ENCODE data around the gene OR4B1. TPM values are rescaled to one million over a fixed set of nuclear protein-coding genes. Genes with fewer than 3 reads are reported as not detected.
"Not testable (repeated sequence)": the region's sequence is repeated elsewhere in the genome, so short reads cannot be mapped to it uniquely, and the experiment has no call there.

OR4B1 gene, protein sequence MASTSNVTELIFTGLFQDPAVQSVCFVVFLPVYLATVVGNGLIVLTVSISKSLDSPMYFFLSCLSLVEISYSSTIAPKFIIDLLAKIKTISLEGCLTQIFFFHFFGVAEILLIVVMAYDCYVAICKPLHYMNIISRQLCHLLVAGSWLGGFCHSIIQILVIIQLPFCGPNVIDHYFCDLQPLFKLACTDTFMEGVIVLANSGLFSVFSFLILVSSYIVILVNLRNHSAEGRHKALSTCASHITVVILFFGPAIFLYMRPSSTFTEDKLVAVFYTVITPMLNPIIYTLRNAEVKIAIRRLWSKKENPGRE
- not detected for total RNA-seq
- long read RNA-seq = 0 reads

GRCh38 chr11:48216510-48216909, at the start of gene OR4B1:
Gene OR4B1 (plus strand): TSS chr11:48216810. CDS start chr11:48216810, 0 bp downstream.
- no peak for DNase-seq (ENCODE audit: low spot score)

DNA sequence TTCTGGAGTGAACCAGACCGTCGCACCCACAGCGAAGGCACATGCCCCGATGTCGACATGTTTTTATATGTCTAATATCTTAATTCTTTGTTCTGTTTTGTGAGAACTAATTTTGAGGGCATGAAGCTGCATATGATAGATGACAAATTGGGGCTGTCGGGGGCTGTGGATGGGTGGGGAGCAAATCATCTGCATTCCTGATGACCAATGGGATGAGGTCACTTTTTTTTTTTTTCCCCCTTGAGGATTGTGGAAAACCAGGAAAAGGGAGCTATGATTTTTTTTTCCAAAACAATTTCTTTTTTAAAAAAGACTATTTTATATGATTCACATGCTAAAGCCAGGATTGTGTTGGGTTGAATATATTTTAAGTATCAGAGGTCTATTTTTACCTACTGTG, 49.2 kb upstream of the OR4B1 start:
- no peak for DNase-seq (ENCODE audit: low spot score)

- no peak for DNase-seq (ENCODE audit: low spot score)
Observed at GRCh38 chr11:48168815-48169214, 47.8 kb upstream of the OR4B1 start.

GRCh38 chr11:48169259-48169658, 47.4 kb upstream of the OR4B1 start:
- DNase-seq (ENCODE audit: low spot score) = no peak

- DNase-seq (ENCODE audit: low spot score) = no peak
Observed at GRCh38 chr11:48169717-48170116, 46.9 kb upstream of the OR4B1 start.

DNA sequence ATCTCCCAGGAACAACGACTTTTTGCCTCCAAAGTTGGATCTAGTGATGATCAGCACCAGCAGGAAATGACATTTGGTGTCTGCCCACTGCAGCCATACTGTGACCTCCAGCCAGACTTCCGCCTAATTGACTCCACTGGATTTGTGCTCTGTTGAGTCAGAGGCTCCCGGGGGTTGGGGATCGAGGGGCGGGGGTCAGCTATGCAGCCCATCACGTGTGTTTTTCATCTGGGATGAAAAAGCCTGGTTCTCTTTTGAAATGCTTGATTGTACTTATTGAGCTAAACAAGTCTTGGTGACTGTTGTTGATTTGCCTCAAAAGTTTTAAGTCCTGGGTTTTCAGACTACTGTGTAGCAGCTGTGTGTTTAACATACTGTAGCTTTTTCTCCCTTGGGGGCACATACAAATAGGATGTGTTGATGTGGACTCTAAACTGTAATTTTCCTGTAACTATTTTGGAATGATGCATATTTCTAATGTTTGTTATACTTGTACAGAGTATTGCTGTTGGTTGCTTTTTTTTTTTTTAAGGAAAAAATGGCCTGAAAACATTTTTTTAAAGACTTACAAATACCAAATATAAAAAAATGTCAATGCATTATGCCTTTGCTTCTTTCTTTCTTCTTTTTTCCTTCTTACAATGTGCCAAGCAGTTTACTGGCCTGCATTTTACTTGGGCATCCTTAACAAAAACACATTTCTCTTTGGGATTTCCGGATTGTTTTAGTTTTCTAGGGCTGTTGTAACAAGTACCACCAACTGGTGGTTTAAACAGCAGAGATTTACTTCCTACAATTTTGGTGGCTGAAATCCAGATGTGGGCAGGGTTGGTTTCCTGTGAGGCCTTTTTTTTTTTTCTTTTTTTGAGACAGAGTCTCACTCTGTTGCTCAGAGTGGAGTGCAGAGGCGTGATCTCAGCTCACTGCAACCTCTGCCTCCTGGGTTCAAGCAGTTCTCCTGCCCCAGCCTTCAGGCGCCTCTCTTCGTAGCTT, 46.1 kb upstream of the OR4B1 start:
- no peak for DNase-seq (ENCODE audit: low spot score)

DNA sequence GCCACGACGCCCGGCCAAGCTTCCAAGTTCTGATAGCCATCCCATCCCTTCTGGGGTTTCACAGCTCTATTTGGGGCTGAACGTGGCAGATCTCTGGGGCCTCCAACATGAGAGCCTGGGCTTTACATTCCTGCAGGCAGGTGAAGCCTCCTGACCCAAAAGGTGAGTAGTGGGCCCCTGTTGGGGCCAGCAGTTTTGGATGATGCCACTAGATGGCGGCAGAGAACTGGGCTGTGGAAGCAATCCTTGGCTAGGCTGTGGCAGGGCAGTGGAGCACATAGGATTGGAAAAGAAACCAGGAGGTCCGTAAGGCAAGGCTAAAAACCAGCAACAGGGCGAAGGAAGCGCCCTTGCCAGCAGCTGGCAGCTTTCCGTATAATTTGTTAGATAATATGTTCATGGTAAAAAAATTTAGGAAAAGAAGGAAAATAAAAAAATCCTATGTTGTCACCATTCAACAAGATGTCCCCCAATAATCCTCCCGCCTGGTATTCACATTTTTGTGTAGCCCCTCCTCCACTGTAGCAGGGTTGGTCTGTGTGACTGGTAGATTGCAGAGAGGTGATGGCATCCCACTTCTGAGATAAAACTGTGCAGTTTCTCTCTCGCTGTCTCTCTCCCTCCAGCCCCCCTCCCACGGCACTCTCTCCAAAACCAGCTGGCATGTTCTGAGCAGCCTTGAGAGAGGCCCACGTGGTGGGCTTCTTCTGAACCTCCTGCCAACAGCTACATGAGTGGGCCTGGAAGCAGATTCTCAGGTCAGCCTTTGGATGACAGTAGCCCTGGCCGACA, 43.6 kb upstream of the OR4B1 start:
- no peak for DNase-seq (ENCODE audit: low spot score)

- DNase-seq (ENCODE audit: low spot score) = no peak
Observed at GRCh38 chr11:48177661-48178060, 38.9 kb upstream of the OR4B1 start.

GRCh38 chr11:48180627-48181026, 36.0 kb upstream of the OR4B1 start:
- no peak for DNase-seq (ENCODE audit: low spot score)

DNA sequence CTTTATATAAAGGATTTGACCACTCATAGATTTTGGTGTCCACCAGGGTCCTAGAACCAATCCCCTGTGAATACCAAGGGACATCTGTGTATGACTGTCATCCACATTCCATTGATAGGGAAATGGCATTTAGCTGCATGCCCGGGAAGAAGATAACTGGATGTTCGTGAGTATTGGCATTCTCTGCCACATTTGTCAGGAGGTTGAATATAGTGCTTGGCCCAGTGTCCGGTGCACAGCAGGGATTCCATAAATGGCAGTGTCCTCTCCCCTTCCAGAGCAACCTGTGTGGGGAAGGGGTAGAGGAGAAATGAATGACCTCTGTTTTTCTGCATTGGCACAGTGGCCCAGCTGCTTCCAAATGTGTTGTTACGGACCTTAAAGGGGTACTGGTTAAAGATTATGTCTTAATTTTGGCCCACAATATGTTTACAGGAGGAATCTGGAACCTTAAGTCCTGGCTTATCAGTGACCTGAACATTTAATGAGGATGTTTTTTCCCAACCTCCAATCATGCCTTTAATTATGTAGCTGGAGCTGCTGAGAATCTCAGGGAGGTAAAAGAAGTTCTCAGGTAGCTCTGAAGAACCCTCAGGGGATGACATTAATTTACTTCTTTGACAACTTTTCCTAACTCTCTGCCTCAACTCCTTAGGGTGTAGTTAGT, 33.6 kb upstream of the OR4B1 start:
- DNase-seq (ENCODE audit: low spot score) = no peak

GRCh38 chr11:48184452-48184851, 32.2 kb upstream of the OR4B1 start:
- no peak for DNase-seq (ENCODE audit: low spot score)

- DNase-seq (ENCODE audit: low spot score) = not testable (repeated sequence)
Observed at GRCh38 chr11:48190906-48191654, 25.5 kb upstream of the OR4B1 start.

DNA sequence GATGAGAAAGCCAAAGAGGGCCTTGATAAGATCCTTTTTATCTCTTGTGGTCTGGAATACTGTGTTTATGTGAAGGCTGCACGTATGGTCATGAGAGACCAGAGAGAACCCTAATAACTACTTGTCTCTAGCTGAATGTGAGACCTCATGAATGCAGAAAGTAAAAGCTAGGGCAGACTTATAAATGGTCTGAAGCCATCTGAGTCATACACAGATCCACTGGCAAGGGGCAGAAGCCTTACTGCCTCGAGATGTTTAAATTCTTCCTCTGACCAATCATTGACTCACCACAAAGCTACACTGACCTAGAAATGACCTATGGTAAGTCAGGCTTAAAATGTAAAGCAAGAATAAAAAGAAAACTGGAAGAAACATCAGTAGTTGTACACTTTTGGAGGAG, 22.7 kb upstream of the OR4B1 start:
- DNase-seq (ENCODE audit: low spot score) = no peak

- no peak for DNase-seq (ENCODE audit: low spot score)
Observed at GRCh38 chr11:48207881-48208280, 8.7 kb upstream of the OR4B1 start.

DNA sequence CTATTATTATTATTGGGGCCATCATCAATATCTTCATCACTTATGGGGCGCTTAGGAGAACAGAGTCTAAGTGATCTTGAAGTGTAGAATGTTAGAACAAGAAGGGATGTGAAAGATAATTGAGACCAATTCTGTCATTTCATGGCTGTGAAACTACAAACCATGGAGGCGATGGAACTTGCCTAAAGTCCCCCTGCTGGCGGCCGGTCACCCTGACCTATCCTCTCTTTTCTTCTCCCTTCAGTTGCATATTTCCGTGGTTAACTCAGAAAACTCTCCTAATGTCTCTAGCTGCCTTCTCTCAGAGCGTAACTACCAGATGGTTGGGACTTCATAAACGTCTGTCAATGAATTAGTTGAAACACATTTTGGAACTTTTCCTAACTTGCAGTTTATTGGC, 6.6 kb upstream of the OR4B1 start:
- DNase-seq (ENCODE audit: low spot score) = no peak

DNA sequence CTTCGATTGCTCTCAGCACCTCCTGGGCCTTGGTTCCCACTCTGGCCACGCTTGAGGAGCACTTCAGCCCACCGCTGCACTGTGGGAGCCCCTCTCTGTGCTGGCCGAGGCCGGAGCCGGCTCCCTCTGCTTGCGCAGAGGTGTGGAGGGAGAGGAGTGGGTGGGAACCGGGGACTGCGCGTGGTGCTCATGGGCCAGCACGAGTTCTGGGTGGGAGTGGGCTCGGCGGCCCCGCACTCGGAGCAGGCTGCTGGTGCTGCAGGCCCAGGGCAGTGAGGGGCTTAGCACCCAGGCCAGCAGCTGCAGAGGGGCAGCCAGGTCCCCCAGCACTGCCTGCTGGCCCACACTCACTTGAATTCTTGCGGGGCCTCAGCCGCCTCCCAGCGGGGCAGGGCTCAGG, 12.2 kb downstream of the OR4B1 start:
- DNase-seq (ENCODE audit: low spot score) = no peak

DNA sequence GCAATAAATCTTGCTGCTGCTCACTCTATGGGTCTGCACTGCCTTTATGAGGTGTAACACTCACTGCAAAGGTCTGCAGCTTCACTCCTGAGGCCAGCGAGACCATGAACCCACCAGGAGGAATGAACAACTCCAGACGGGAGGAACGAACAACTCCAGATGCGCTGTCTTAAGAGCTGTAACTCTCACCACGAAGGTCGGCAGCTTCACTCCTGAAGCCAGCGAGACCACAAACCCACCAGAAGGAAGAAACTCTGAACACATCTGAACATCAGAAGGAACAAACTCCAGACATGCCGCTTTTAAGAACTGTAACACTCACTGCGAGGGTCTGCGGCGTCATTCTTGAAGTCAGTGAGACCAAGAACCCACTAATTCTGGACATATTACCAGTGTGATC, 13.4 kb downstream of the OR4B1 start:
- not testable (repeated sequence) for DNase-seq (ENCODE audit: low spot score)

- DNase-seq (ENCODE audit: low spot score) = no peak
Observed at GRCh38 chr11:48237727-48238126, 21.1 kb downstream of the OR4B1 start.

- DNase-seq (ENCODE audit: low spot score) = no peak
Observed at GRCh38 chr11:48242501-48242900, 25.9 kb downstream of the OR4B1 start.

DNA sequence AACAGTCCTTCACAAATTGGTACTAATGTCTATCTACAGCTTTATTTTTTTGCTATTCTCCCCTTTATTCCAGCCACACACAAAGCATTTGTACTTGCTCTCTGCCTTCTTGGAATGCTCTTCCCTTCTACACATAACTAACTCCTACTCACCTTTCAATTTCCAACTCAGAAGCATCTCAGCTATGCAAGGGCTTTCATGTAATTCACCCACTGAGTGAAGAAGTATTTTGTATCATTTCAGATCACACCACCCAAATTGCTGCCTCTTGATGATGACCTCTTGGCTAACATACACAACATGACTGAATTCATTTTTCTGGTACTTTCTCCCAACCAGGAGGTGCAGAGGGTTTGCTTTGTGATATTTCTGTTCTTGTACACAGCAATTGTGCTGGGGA, 28.2 kb downstream of the OR4B1 start, which contains the start of gene OR4X2:
Gene OR4X2 (plus strand): TSS at position 301 of the 400 bp plus-strand sequence. CDS start 0 bp downstream, at position 301.
- DNase-seq (ENCODE audit: low spot score) = no peak

Measured in mesenteric fat pad (tissue), 1 donor.